Measurements from ENCODE around the gene NECTIN4.

- TF ChIP-seq CTCF (conservative IDR thresholded peaks at IDR 0.05; ENCODE audit: low read length) (no peak), EZH2phosphoT487 (IDR thresholded peaks at IDR 0.05; ENCODE audit: borderline replicate concordance, low read depth, low read length) (no peak)
These were observed 5.4 kb downstream of the NECTIN4 start for GRCh38 chr1:161083748-161084596.
